Keratinocyte (primary cell): ENCODE results near the gene KHDRBS1. TPM values are rescaled to one million over a fixed set of nuclear protein-coding genes. Genes with fewer than 3 reads are reported as not detected.

Source experiments
- DNase-seq: peaks from one replicate; pipeline ENCODE4 v3.0.0-alpha.2; 2011; ENCODE audit warnings: low read depth, missing footprints, low spot score
- FAIRE-seq: peaks from 2 replicates; lab custom pipeline; 2011; peaks lifted over from hg19 to GRCh38; lab: Jason Lieb, UNC
- H2AFZ ChIP-seq: 2 replicates; pipeline ENCODE4 v1.6.0; 2012; ENCODE audit warnings: low read length, control low read depth, inconsistent platforms; ENCODE audit not compliant: control insufficient read depth
- H3K27ac ChIP-seq: 2 replicates; pipeline ENCODE4 v1.5.1; 2011; ENCODE audit warnings: low read length; ENCODE audit not compliant: control insufficient read depth, insufficient read depth
- H3K27me3 ChIP-seq: 3 replicates; pipeline ENCODE4 v1.6.0; 2011; ENCODE audit warnings: low read length; ENCODE audit not compliant: control insufficient read depth, insufficient read depth; ENCODE audit errors: extremely low read depth
- H3K36me3 ChIP-seq, 2 experiments: 2 replicates in 1 of 2; 3 replicates in 1 of 2; pipeline ENCODE4 v1.5.1; 2011; ENCODE audit warnings: low read length in 2 of 2, mild to moderate bottlenecking in 1 of 2; ENCODE audit not compliant: control insufficient read depth in 2 of 2, insufficient read depth in 2 of 2; ENCODE audit errors: extremely low read depth in 1 of 2
- H3K4me1 ChIP-seq: 3 replicates; pipeline ENCODE4 v1.5.1; 2011; ENCODE audit warnings: low read length; ENCODE audit not compliant: control insufficient read depth, insufficient read depth; ENCODE audit errors: extremely low read depth
- H3K4me2 ChIP-seq: 3 replicates; pipeline ENCODE4 v1.6.0; 2011; ENCODE audit warnings: low read depth, low read length; ENCODE audit not compliant: control insufficient read depth, insufficient read depth; ENCODE audit errors: extremely low read depth
- H3K4me3 ChIP-seq, 3 experiments: fragments of 200-600 bp in 1 of 3; sonication (generic) in 1 of 3; 2 replicates in 2 of 3; 3 replicates in 1 of 3; pipeline ENCODE4 v1.5.1; 2011 to 2016; ENCODE audit warnings: low read length in 3 of 3, mild to moderate bottlenecking in 3 of 3, control low read depth in 2 of 3, inconsistent platforms in 1 of 3, low read depth in 1 of 3, mixed read lengths in 1 of 3, mixed run types in 1 of 3, moderate library complexity in 1 of 3; ENCODE audit not compliant: control insufficient read depth in 2 of 3, insufficient read depth in 2 of 3; ENCODE audit errors: extremely low read depth in 1 of 3
- H3K79me2 ChIP-seq: 2 replicates; pipeline ENCODE4 v1.6.0; 2012; ENCODE audit warnings: low read length; ENCODE audit not compliant: control insufficient read depth, insufficient read depth
- H3K9ac ChIP-seq: 3 replicates; pipeline ENCODE4 v1.6.0; 2011; ENCODE audit warnings: low read length; ENCODE audit not compliant: control insufficient read depth, insufficient read depth; ENCODE audit errors: extremely low read depth
- H3K9me1 ChIP-seq: 3 replicates; pipeline ENCODE4 v1.6.0; 2011; ENCODE audit warnings: low read length; ENCODE audit not compliant: control insufficient read depth, insufficient read depth; ENCODE audit errors: extremely low read depth
- H3K9me3 ChIP-seq: 2 replicates; pipeline ENCODE4 v1.5.1; 2012; ENCODE audit warnings: low read depth, low read length; ENCODE audit not compliant: control insufficient read depth
- H4K20me1 ChIP-seq: 3 replicates; pipeline ENCODE4 v1.6.0; 2011; ENCODE audit warnings: low read length; ENCODE audit not compliant: control insufficient read depth, insufficient read depth; ENCODE audit errors: extremely low read depth
- CTCF ChIP-seq, 3 experiments: IDR thresholded peaks in 1 of 3; conservative IDR thresholded peaks in 1 of 3; optimal IDR thresholded peaks in 1 of 3; 2 replicates in 2 of 3; 3 replicates in 1 of 3; pipeline versions ENCODE3 to v1.5.1; 2011; ENCODE audit warnings: low read length in 3 of 3, mild to moderate bottlenecking in 3 of 3, moderate library complexity in 2 of 3, control low read depth in 1 of 3, inconsistent platforms in 1 of 3; ENCODE audit not compliant: insufficient read depth in 2 of 3; ENCODE audit errors: extremely low read depth in 1 of 3
- EZH2 ChIP-seq: IDR thresholded peaks from one replicate; pipeline ENCODE4 v1.6.1; 2012; ENCODE audit warnings: inconsistent platforms, mild to moderate bottlenecking, low read length, moderate library complexity
- dilution Hi-C: fragments of 300-500 bp; cut with MboI; formaldehyde crosslinking; loops from one replicate; pipeline ENCODE4 v1.7.0; 2020; ENCODE audit warnings: low sequenced_read_pairs; ENCODE audit not compliant: extremely low pct_ligation_motif_present
- polyA plus RNA-seq, 5 experiments: library from polyadenylated mRNA; depleted of rRNA in 3 of 5; stranded (reverse) in 3 of 5; stranded (forward) in 1 of 5; unstranded in 1 of 5; fragments of >200 nt; gene quantifications; 1 replicate in 1 of 5; 2 replicates in 3 of 5; 3 replicates in 1 of 5; pipeline versions ENCODE4 v1.2.1 to v1.2.3, GENCODE V29; 2011 to 2012; ENCODE audit warnings: missing spikeins in 2 of 5, low read depth in 1 of 5, low replicate concordance in 1 of 5

Gene KHDRBS1
- polyA plus RNA-seq, 1 donor (not counting 4 experiments of a cell fraction or from before 2014, with no cell fraction given) = 54.7 TPM

GRCh38 chr1:32073299-32074229 is 59.9 kb downstream of the KHDRBS1 start:
- Histone ChIP-seq H3K4me2 (peak overlapping the region; percentile 94), H3K36me3 (peaks cover 11 to 18% of the 10 kb centered on the region in 2 experiments), H3K79me2 (peaks cover 8% of the 10 kb centered on the region), H3K4me3 (peak overlapping the region; percentile 75 to 80 (median 75)), H3K9me1 (no peaks in the 10 kb centered on the region), H4K20me1 (no peaks in the 10 kb centered on the region), H3K27me3 (no peaks in the 10 kb centered on the region), H3K4me1 (peaks cover 18% of the 10 kb centered on the region), H3K9me3 (no peaks in the 10 kb centered on the region), H2AFZ (peak overlapping the region; percentile 42), H3K9ac (peak overlapping the region; percentile 75), H3K27ac (peak overlapping the region; percentile 39)
- TF ChIP-seq EZH2 = no peak
- TF ChIP-seq CTCF (optimal IDR thresholded peaks at IDR 0.05 in 1 of 3, IDR thresholded peaks at IDR 0.05 in 1 of 3, conservative IDR thresholded peaks at IDR 0.05 in 1 of 3; ENCODE audit: extremely low read depth in 1 of 3, insufficient read depth in 2 of 3, low read length in 3 of 3) = peak in 1 of 3 experiments; percentile 31
- DNase-seq (no peak), FAIRE-seq (no peak)
- dilution Hi-C loops = no loop called here

- DNase-seq = no peak
- no peak for TF ChIP-seq CTCF (optimal IDR thresholded peaks at IDR 0.05 in 1 of 3, IDR thresholded peaks at IDR 0.05 in 1 of 3, conservative IDR thresholded peaks at IDR 0.05 in 1 of 3; ENCODE audit: extremely low read depth in 1 of 3, insufficient read depth in 2 of 3, low read length in 3 of 3)
Measured at GRCh38 chr1:32074841-32075240, 61.2 kb downstream of the KHDRBS1 start.

More at GRCh38 chr1:32074841-32075240, 61.2 kb downstream of the KHDRBS1 start:
- FAIRE-seq = no peak
- Histone ChIP-seq H3K9me1 (no peaks in the 10 kb centered on the region), H3K79me2 (peaks cover 8% of the 10 kb centered on the region), H3K36me3 (peaks cover 11 to 18% of the 10 kb centered on the region in 2 experiments), H3K9ac (no peak overlapping the region), H3K4me2 (no peak overlapping the region), H2AFZ (no peak overlapping the region), H3K27ac (no peak overlapping the region), H3K4me3 (no peak overlapping the region), H3K9me3 (no peaks in the 10 kb centered on the region), H4K20me1 (no peaks in the 10 kb centered on the region), H3K27me3 (no peaks in the 10 kb centered on the region), H3K4me1 (peaks cover 12% of the 10 kb centered on the region)
- dilution Hi-C loops = no loop called here
